Measurements from ENCODE around the gene NUDT3. TPM values are rescaled to one million over a fixed set of nuclear protein-coding genes. Genes with fewer than 3 reads are reported as not detected.

NUDT3 gene
- total RNA-seq, 4 donors from 2014 or later, result 51.6 to 88.7 (median 57.3) TPM

DNA sequence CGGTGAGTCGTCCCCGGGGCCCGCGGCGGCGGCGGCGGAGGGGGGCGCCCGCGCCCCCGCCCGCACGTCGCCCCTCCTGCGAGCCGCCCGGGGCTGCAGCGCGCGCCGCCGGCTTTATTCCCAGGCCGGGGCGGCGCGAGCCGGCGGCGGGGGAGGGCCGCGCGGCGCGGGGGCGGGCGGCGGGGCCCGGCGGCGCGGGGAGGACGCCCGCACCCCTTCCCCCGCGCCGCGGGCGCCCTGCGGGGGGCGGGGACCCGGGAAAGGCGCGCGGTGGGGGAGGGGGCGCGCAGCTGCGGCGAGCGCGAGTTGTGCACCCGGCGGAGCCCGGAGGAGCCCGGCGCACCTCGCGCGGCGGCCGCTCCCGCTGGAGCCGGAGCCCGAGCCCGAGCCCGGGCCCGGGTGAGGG lies 155.2 kb downstream of the NUDT3 start:
- TF ChIP-seq EP300 (IDR thresholded peaks at IDR 0.05) (no peak), POLR2A (IDR thresholded peaks at IDR 0.05) (no peak)
- TF ChIP-seq, protein P1, sequence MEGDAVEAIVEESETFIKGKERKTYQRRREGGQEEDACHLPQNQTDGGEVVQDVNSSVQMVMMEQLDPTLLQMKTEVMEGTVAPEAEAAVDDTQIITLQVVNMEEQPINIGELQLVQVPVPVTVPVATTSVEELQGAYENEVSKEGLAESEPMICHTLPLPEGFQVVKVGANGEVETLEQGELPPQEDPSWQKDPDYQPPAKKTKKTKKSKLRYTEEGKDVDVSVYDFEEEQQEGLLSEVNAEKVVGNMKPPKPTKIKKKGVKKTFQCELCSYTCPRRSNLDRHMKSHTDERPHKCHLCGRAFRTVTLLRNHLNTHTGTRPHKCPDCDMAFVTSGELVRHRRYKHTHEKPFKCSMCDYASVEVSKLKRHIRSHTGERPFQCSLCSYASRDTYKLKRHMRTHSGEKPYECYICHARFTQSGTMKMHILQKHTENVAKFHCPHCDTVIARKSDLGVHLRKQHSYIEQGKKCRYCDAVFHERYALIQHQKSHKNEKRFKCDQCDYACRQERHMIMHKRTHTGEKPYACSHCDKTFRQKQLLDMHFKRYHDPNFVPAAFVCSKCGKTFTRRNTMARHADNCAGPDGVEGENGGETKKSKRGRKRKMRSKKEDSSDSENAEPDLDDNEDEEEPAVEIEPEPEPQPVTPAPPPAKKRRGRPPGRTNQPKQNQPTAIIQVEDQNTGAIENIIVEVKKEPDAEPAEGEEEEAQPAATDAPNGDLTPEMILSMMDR (IDR thresholded peaks at IDR 0.05), result no peak
- H3K27me3 ChIP-seq, result no peaks in the 10 kb centered on the region
- H3K27ac ChIP-seq, result peak overlapping the region; percentile 80 to 93 (median 86)
- no CpG with 5 or more reads among the region's 78 CpGs for WGBS, 2 donors
- H3K4me1 ChIP-seq, result peaks cover 0 to 46% (median 13%) of the 10 kb centered on the region in 4 donors
- peaks cover 0 to 18% (median 0%) of the 10 kb centered on the region in 3 donors for H3K36me3 ChIP-seq
- no peaks in the 10 kb centered on the region for H3K9me3 ChIP-seq
- peak overlapping the region; percentile 55 to 78 (median 66) for H3K4me3 ChIP-seq
- no peak for DNase-seq (ENCODE audit: low spot score in 2 of 2)

DNA sequence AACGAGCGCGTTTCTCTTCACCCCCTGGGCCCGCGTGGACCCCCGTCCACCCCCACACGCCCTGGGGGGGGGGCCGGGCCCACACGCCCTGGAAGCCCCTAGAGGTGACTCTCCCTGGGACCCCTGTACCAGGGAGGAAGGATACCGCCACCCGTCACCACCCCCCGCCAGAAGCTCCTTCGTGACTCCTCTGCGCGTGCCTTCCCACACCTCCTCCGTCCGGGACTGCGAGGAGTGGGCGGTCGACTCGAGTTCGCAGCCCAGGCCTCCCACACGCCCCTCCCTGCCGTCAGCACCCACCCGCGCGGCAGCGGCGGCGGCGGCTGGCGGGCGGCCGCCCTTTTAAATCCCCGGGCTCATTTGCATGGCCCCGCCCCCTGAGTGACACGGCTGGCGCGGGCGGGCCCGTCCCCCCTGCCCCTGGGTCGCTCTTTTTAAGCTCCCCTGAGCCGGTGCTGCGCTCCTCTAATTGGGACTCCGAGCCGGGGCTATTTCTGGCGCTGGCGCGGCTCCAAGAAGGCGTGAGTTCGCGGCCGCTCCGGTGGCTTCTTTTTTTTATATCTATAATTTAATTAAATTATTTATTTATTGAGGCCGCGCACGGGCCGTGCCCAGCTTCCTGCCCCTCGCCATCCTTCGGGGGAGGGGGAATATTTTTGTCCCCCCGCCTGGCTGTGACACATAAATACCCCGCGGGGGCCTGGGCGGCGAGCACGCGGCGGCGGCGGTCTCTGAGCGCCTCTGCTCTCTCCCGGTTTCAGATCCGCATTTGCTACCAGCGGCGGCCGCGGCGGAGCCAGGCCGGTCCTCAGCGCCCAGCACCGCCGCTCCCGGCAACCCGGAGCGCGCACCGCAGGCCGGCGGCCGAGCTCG lies 155.8 kb downstream of the NUDT3 start, which contains the start of gene HMGA1:
TSS of gene HMGA1 (plus strand) at position 431 of the 873 bp plus-strand sequence. CDS start 3,908 bp downstream, outside the sequence.
- Histone ChIP-seq H3K27ac (peak within 1 kb of the TSS; percentile 80 to 93 (median 86)), H3K27me3 (no peaks in the 10 kb centered on the region), H3K36me3 (peaks cover 0 to 12% (median 0%) of the 10 kb centered on the region in 3 donors), H3K4me1 (peaks cover 0 to 44% (median 13%) of the 10 kb centered on the region in 4 donors), H3K4me3 (peak within 1 kb of the TSS; percentile 55 to 78 (median 66)), H3K9me3 (no peaks in the 10 kb centered on the region)
- peak; percentile 70 to 72 for DNase-seq (ENCODE audit: low spot score in 2 of 2)
- TF ChIP-seq, protein P1 (IDR thresholded peaks at IDR 0.05), result peak in 1 of 5 experiments; percentile 15
- peak; percentile 17 to 83 for TF ChIP-seq EP300 (IDR thresholded peaks at IDR 0.05)
- peak; percentile 85 to 89 for TF ChIP-seq POLR2A (IDR thresholded peaks at IDR 0.05)
- 1 to 2% methylated on average over 59 to 74 of the region's 91 CpGs for WGBS, 2 donors

DNA sequence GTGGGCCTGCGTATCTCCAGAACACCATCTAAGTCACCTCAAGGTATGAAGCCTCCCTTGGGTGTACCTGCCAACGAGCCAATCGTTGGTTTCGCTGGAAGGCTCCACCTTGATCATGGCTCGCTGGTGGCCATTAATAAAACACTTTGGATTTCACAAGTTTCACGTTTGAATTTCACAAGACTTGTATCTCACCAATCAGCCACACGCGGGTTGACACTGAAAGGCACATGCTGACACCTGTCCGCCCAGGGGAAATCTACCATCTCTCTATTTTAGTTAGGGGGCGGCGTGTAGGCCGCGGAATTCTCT lies 156.4 kb downstream of the NUDT3 start:
- Histone ChIP-seq H3K36me3 (peaks cover 0 to 6% (median 0%) of the 10 kb centered on the region in 3 donors), H3K4me3 (peak overlapping the region; percentile 51 to 73 (median 64)), H3K27ac (peak overlapping the region; percentile 78 to 93 (median 86)), H3K4me1 (peaks cover 0 to 44% (median 13%) of the 10 kb centered on the region in 4 donors), H3K9me3 (no peaks in the 10 kb centered on the region), H3K27me3 (no peaks in the 10 kb centered on the region)
- no peak for DNase-seq (ENCODE audit: low spot score in 2 of 2)
- 43 to 48% methylated on average over 13 of the region's 13 CpGs for WGBS, 2 donors
- TF ChIP-seq, protein P1 (IDR thresholded peaks at IDR 0.05), result no peak
- TF ChIP-seq POLR2A (IDR thresholded peaks at IDR 0.05) (no peak), EP300 (IDR thresholded peaks at IDR 0.05) (no peak)

DNA sequence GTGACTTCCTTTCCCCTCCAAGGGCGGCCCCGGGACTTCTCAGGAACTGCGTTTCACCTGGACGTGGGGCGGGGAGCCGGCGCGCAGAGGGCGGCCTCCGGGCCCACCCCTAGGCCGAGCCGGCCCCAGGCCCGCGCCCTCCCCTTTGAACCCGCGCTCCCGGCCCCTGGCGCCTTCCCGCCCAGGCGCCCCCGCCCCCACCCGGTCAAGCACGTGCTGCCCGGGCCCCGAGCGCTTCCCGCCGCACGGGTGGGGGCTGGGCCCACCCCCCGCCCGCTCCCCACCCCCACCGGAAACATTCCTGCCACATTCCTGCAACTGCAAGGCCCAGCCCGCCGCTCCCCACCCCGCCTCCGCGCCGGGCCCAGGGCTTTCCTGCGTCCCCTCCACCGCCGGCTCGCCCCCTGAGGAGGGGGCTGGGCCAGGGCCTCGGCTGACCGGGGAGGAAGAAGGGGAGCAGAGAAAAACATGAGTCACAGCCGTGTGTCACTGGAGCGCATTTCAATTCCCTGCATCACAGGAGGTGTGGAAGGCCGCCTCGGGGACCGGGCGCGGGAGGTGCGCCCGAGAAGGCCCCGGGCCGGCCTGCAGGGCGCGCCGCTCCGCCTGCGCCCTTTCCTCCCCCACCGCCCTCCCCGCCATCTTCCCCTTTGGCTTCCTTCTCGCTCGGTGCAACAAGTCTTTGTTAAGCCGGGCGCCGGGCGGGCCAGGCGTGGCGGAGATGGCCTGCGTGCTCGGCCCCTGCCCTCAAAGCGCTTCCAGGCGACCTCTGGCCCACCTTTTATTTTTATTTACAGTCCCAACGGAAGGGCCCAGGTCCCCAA lies 156.9 kb downstream of the NUDT3 start:
- DNase-seq (ENCODE audit: low spot score in 2 of 2), result peak in 1 of 2 donors; percentile 32
- no peaks in the 10 kb centered on the region for H3K9me3 ChIP-seq
- peaks cover 0 to 42% (median 13%) of the 10 kb centered on the region in 4 donors for H3K4me1 ChIP-seq
- H3K4me3 ChIP-seq, result peak overlapping the region; percentile 51 to 73 (median 64)
- 24 to 29% methylated on average over 18 to 41 of the region's 75 CpGs for WGBS, 2 donors
- TF ChIP-seq EP300 (IDR thresholded peaks at IDR 0.05), result no peak
- TF ChIP-seq, protein P1 (IDR thresholded peaks at IDR 0.05), result peak in 1 of 5 experiments; percentile 14
- TF ChIP-seq POLR2A (IDR thresholded peaks at IDR 0.05), result peak in 1 of 2 donors; percentile 8
- peak overlapping the region; percentile 78 to 93 (median 86) for H3K27ac ChIP-seq
- H3K27me3 ChIP-seq, result no peaks in the 10 kb centered on the region
- peaks cover 0 to 2% (median 0%) of the 10 kb centered on the region in 3 donors for H3K36me3 ChIP-seq
